ENCODE measurements around the gene SBNO1.
"Not testable (repeated sequence)": the region's sequence is repeated elsewhere in the genome, so short reads cannot be mapped to it uniquely, and the experiment has no call there.

Gene SBNO1

GRCh38 chr12:123387508-123388176, 23.0 kb upstream of the SBNO1 start:
- H3K4me1 ChIP-seq (ENCODE audit: control insufficient read depth, insufficient read depth, low read length) = peaks cover 11% of the 10 kb centered on the region
- no peak overlapping the region for H3K9ac ChIP-seq (ENCODE audit: low read depth, low read length)
- H3K9me3 ChIP-seq (ENCODE audit: control insufficient read depth, insufficient read depth, low read length) = no peaks in the 10 kb centered on the region
- H3K36me3 ChIP-seq (ENCODE audit: control insufficient read depth, insufficient read depth, low read length) = peaks cover 15% of the 10 kb centered on the region
- peak overlapping the region; percentile 60 for H3K4me3 ChIP-seq (ENCODE audit: low read depth, low read length)
- H3K27me3 ChIP-seq (ENCODE audit: control insufficient read depth, insufficient read depth, low read length) = peaks cover 6% of the 10 kb centered on the region

- H3K4me3 ChIP-seq (ENCODE audit: low read depth, low read length); H3K9ac ChIP-seq (ENCODE audit: low read depth, low read length); H3K9me3 ChIP-seq (ENCODE audit: control insufficient read depth, insufficient read depth, low read length); H3K27me3 ChIP-seq (ENCODE audit: control insufficient read depth, insufficient read depth, low read length); H3K36me3 ChIP-seq (ENCODE audit: control insufficient read depth, insufficient read depth, low read length): not testable (repeated sequence)
- H3K4me1 ChIP-seq (ENCODE audit: control insufficient read depth, insufficient read depth, low read length) = peaks cover 11% of the 10 kb centered on the region
Measured at GRCh38 chr12:123385536-123385935, 20.9 kb upstream of the SBNO1 start.

- no peaks in the 10 kb centered on the region for H3K36me3 ChIP-seq (ENCODE audit: control insufficient read depth, insufficient read depth, low read length)
- peaks cover 4% of the 10 kb centered on the region for H3K27me3 ChIP-seq (ENCODE audit: control insufficient read depth, insufficient read depth, low read length)
- H3K4me3 ChIP-seq (ENCODE audit: low read depth, low read length) = peak overlapping the region; percentile 82
- H3K9me3 ChIP-seq (ENCODE audit: control insufficient read depth, insufficient read depth, low read length) = no peaks in the 10 kb centered on the region
- peaks cover 9% of the 10 kb centered on the region for H3K4me1 ChIP-seq (ENCODE audit: control insufficient read depth, insufficient read depth, low read length)
- H3K9ac ChIP-seq (ENCODE audit: low read depth, low read length) = no peak overlapping the region
Measured at GRCh38 chr12:123384994-123385376, 20.3 kb upstream of the SBNO1 start.

GRCh38 chr12:123384318-123384993, 19.8 kb upstream of the SBNO1 start:
- H3K4me3 ChIP-seq (ENCODE audit: low read depth, low read length) = peak overlapping the region; percentile 82

GRCh38 chr12:123382684-123383083, 18.0 kb upstream of the SBNO1 start:
- H3K4me3 ChIP-seq (ENCODE audit: low read depth, low read length) = no peak overlapping the region
- H3K9ac ChIP-seq (ENCODE audit: low read depth, low read length) = no peak overlapping the region
- H3K9me3 ChIP-seq (ENCODE audit: control insufficient read depth, insufficient read depth, low read length) = no peaks in the 10 kb centered on the region
- H3K36me3 ChIP-seq (ENCODE audit: control insufficient read depth, insufficient read depth, low read length) = no peaks in the 10 kb centered on the region
- H3K4me1 ChIP-seq (ENCODE audit: control insufficient read depth, insufficient read depth, low read length) = peaks cover 5% of the 10 kb centered on the region
- peaks cover 2% of the 10 kb centered on the region for H3K27me3 ChIP-seq (ENCODE audit: control insufficient read depth, insufficient read depth, low read length)

More at GRCh38 chr12:123384318-123384993, 19.8 kb upstream of the SBNO1 start:
- Histone ChIP-seq H3K9ac (ENCODE audit: low read depth, low read length) (peak overlapping the region; percentile 54), H3K27me3 (ENCODE audit: control insufficient read depth, insufficient read depth, low read length) (peaks cover 4% of the 10 kb centered on the region), H3K9me3 (ENCODE audit: control insufficient read depth, insufficient read depth, low read length) (no peaks in the 10 kb centered on the region), H3K4me1 (ENCODE audit: control insufficient read depth, insufficient read depth, low read length) (peaks cover 9% of the 10 kb centered on the region), H3K36me3 (ENCODE audit: control insufficient read depth, insufficient read depth, low read length) (no peaks in the 10 kb centered on the region)

- Histone ChIP-seq H3K9me3 (ENCODE audit: control insufficient read depth, insufficient read depth, low read length) (no peaks in the 10 kb centered on the region), H3K4me3 (ENCODE audit: low read depth, low read length) (no peak overlapping the region), H3K36me3 (ENCODE audit: control insufficient read depth, insufficient read depth, low read length) (no peaks in the 10 kb centered on the region), H3K27me3 (ENCODE audit: control insufficient read depth, insufficient read depth, low read length) (no peaks in the 10 kb centered on the region), H3K9ac (ENCODE audit: low read depth, low read length) (no peak overlapping the region), H3K4me1 (ENCODE audit: control insufficient read depth, insufficient read depth, low read length) (no peaks in the 10 kb centered on the region)
Measured at GRCh38 chr12:123379391-123379790, 14.7 kb upstream of the SBNO1 start.

- H3K36me3 ChIP-seq (ENCODE audit: control insufficient read depth, insufficient read depth, low read length); H3K27me3 ChIP-seq (ENCODE audit: control insufficient read depth, insufficient read depth, low read length); H3K4me1 ChIP-seq (ENCODE audit: control insufficient read depth, insufficient read depth, low read length); H3K4me3 ChIP-seq (ENCODE audit: low read depth, low read length); H3K9me3 ChIP-seq (ENCODE audit: control insufficient read depth, insufficient read depth, low read length); H3K9ac ChIP-seq (ENCODE audit: low read depth, low read length): not testable (repeated sequence)
Measured at GRCh38 chr12:123372415-123372814, 7.8 kb upstream of the SBNO1 start.

- not testable (repeated sequence) for H3K9me3 ChIP-seq (ENCODE audit: control insufficient read depth, insufficient read depth, low read length); H3K4me3 ChIP-seq (ENCODE audit: low read depth, low read length); H3K27me3 ChIP-seq (ENCODE audit: control insufficient read depth, insufficient read depth, low read length); H3K4me1 ChIP-seq (ENCODE audit: control insufficient read depth, insufficient read depth, low read length); H3K36me3 ChIP-seq (ENCODE audit: control insufficient read depth, insufficient read depth, low read length); H3K9ac ChIP-seq (ENCODE audit: low read depth, low read length)
Measured at GRCh38 chr12:123371667-123372368, 7.2 kb upstream of the SBNO1 start.

- Histone ChIP-seq H3K9me3 (ENCODE audit: control insufficient read depth, insufficient read depth, low read length) (no peaks in the 10 kb centered on the region), H3K9ac (ENCODE audit: low read depth, low read length) (no peak overlapping the region), H3K36me3 (ENCODE audit: control insufficient read depth, insufficient read depth, low read length) (peaks cover under 1% of the 10 kb centered on the region), H3K4me3 (ENCODE audit: low read depth, low read length) (no peak overlapping the region), H3K27me3 (ENCODE audit: control insufficient read depth, insufficient read depth, low read length) (no peaks in the 10 kb centered on the region), H3K4me1 (ENCODE audit: control insufficient read depth, insufficient read depth, low read length) (no peaks in the 10 kb centered on the region)
Measured at GRCh38 chr12:123369229-123369628, 4.6 kb upstream of the SBNO1 start.

- H3K4me3 ChIP-seq (ENCODE audit: low read depth, low read length); H3K4me1 ChIP-seq (ENCODE audit: control insufficient read depth, insufficient read depth, low read length); H3K36me3 ChIP-seq (ENCODE audit: control insufficient read depth, insufficient read depth, low read length); H3K27me3 ChIP-seq (ENCODE audit: control insufficient read depth, insufficient read depth, low read length); H3K9ac ChIP-seq (ENCODE audit: low read depth, low read length); H3K9me3 ChIP-seq (ENCODE audit: control insufficient read depth, insufficient read depth, low read length): not testable (repeated sequence)
Measured at GRCh38 chr12:123368431-123368830, 3.8 kb upstream of the SBNO1 start.

- Histone ChIP-seq H3K9me3 (ENCODE audit: control insufficient read depth, insufficient read depth, low read length) (no peaks in the 10 kb centered on the region), H3K36me3 (ENCODE audit: control insufficient read depth, insufficient read depth, low read length) (peaks cover 4% of the 10 kb centered on the region), H3K4me1 (ENCODE audit: control insufficient read depth, insufficient read depth, low read length) (peaks cover 5% of the 10 kb centered on the region), H3K27me3 (ENCODE audit: control insufficient read depth, insufficient read depth, low read length) (no peaks in the 10 kb centered on the region), H3K4me3 (ENCODE audit: low read depth, low read length) (no peak overlapping the region), H3K9ac (ENCODE audit: low read depth, low read length) (no peak overlapping the region)
Measured at GRCh38 chr12:123367511-123367910, 2.9 kb upstream of the SBNO1 start.
